SU-DHL-6 (cell line): Measurements from ENCODE around the gene DOCK10.

ENCODE experiments used
- EZH2phosphoT487 ChIP-seq: fragments of 200-600 bp; sonication (generic), shearing (Covaris generic); conservative IDR thresholded peaks from 2 replicates; pipeline ENCODE4 v1.6.1; 2018; ENCODE audit warnings: mild to moderate bottlenecking, antibody characterized with exemption, low read length, moderate library complexity, mixed read lengths
- TF ChIP-seq, protein P1 (sequence below): fragments of 200-600 bp; sonication (generic); IDR thresholded peaks from one replicate; pipeline ENCODE4 v1.5.1; 2017; ENCODE audit warnings: antibody characterized with exemption, mild to moderate bottlenecking, low read length, moderate library complexity; ENCODE audit not compliant: insufficient read depth, poor library complexity, severe bottlenecking

DNA sequence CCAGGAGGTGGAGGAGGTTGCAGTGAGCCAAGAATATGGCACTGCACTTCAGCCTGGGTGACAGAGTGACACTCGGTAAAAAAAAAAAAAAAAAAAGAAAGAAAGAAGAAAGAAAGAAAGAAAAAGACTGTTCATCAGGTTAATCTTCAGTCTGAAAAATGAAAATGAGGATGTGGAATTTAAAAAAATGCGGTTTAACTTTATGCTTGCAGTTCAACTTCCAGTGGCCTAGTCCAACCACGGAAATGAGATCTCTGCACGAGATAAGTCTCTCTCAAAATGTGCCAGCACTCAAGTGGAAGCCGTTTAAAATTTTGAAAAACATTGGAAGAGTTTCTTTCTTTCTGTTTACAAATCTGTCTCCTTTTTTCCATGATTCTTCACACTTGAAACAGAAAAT lies 112.1 kb downstream of the DOCK10 start:
- TF ChIP-seq, protein P1, sequence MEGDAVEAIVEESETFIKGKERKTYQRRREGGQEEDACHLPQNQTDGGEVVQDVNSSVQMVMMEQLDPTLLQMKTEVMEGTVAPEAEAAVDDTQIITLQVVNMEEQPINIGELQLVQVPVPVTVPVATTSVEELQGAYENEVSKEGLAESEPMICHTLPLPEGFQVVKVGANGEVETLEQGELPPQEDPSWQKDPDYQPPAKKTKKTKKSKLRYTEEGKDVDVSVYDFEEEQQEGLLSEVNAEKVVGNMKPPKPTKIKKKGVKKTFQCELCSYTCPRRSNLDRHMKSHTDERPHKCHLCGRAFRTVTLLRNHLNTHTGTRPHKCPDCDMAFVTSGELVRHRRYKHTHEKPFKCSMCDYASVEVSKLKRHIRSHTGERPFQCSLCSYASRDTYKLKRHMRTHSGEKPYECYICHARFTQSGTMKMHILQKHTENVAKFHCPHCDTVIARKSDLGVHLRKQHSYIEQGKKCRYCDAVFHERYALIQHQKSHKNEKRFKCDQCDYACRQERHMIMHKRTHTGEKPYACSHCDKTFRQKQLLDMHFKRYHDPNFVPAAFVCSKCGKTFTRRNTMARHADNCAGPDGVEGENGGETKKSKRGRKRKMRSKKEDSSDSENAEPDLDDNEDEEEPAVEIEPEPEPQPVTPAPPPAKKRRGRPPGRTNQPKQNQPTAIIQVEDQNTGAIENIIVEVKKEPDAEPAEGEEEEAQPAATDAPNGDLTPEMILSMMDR = no peak
- no peak for TF ChIP-seq EZH2phosphoT487
